HCT116 (cell line): ENCODE data around the gene HOXB8. TPM values are rescaled to one million over a fixed set of nuclear protein-coding genes. Genes with fewer than 3 reads are reported as not detected.

ENCODE experiments used
- ATAC-seq: fragments of 200-7000 bp; cut with Tn5 transposase; 2 replicates; pipeline ENCODE4 v1.9.1; 2020; ENCODE audit warnings: mild to moderate bottlenecking, moderate library complexity
- BruUV-seq: library from RNA; stranded (reverse); fragments of 400-500 nt; replicated peaks from 2 replicates; lab custom pipeline; 2021; lab: Mats Ljungman, UMichigan
- CTCF ChIA-PET: fragments of 300-600 bp; sonication (Branson Sonifier 250); formaldehyde crosslinking; loops from one replicate; lab custom pipeline; 2021; ENCODE audit warnings: antibody characterized with exemption; lab: Charles Lee
- POLR2A ChIA-PET: fragments of 300-600, 350-600 bp; sonication (Branson Sonifier 250); formaldehyde crosslinking; loops from one replicate; lab custom pipeline; 2021; ENCODE audit warnings: antibody characterized with exemption; lab: Charles Lee
- RAD21 ChIA-PET, 2 experiments: fragments of 300-600 bp; sonication (Branson Sonifier 250); formaldehyde crosslinking; loops; one replicate each; lab custom pipeline; 2023; ENCODE audit warnings: low total read pairs in 2 of 2; ENCODE audit not compliant: uncharacterized antibody in 2 of 2, unreplicated experiment in 2 of 2, low non-redundant PET in 1 of 2; lab: Charles Lee
- DNase-seq: peaks from one replicate; pipeline ENCODE4 v3.0.0-alpha.2; 2010; ENCODE audit warnings: low read depth, low spot score
- H2AFZ ChIP-seq: fragments of 200-600 bp; shearing (Covaris generic), sonication (generic); 2 replicates; pipeline ENCODE4 v1.6.1; 2017; ENCODE audit warnings: low read depth, mixed run types, mixed read lengths, antibody characterized with exemption, low read length; ENCODE audit not compliant: poor library complexity, severe bottlenecking
- H3K27ac ChIP-seq: 2 replicates; pipeline ENCODE4 v1.5.1; 2012; ENCODE audit warnings: low read depth, low read length
- H3K27me3 ChIP-seq: fragments of 200-600 bp; sonication (generic); 2 replicates; pipeline ENCODE4 v1.6.1; 2016; ENCODE audit warnings: mixed run types, low read length, mixed read lengths; ENCODE audit not compliant: insufficient read depth
- H3K36me3 ChIP-seq, 2 experiments: fragments of 200-500 bp in 1 of 2; fragments of 200-600 bp in 1 of 2; sonication (Bioruptor generic) in 1 of 2; sonication (generic) in 1 of 2; 2 replicates each; pipeline versions ENCODE4 v1.5.1 to v1.6.1; 2014 to 2016; ENCODE audit warnings: low read length in 2 of 2, inconsistent platforms in 1 of 2, mixed read lengths in 1 of 2, mixed run types in 1 of 2; ENCODE audit not compliant: insufficient read depth in 2 of 2, control insufficient read depth in 1 of 2
- H3K4me1 ChIP-seq, 2 experiments: fragments of 200-600 bp in 1 of 2; sonication (generic) in 1 of 2; 2 replicates each; pipeline versions ENCODE4 v1.5.1 to v1.6.1; 2012 to 2017; ENCODE audit warnings: low read length in 2 of 2, inconsistent platforms in 1 of 2, mild to moderate bottlenecking in 1 of 2, mixed read lengths in 1 of 2, mixed run types in 1 of 2, moderate library complexity in 1 of 2; ENCODE audit not compliant: insufficient read depth in 2 of 2, control insufficient read depth in 1 of 2
- H3K4me2 ChIP-seq: fragments of 200-600 bp; sonication (generic); 2 replicates; pipeline ENCODE4 v1.6.1; 2017; ENCODE audit warnings: mixed run types, low read length, mixed read lengths
- H3K4me3 ChIP-seq, 2 experiments: fragments of 200-600 bp in 1 of 2; sonication (generic) in 1 of 2; replicated peaks in 1 of 2; 2 replicates each; pipeline ENCODE4 v1.5.1; 2011 to 2016; ENCODE audit warnings: low read length in 2 of 2, control low read depth in 1 of 2, low read depth in 1 of 2, mild to moderate bottlenecking in 1 of 2, mixed read lengths in 1 of 2, mixed run types in 1 of 2
- H3K79me2 ChIP-seq: fragments of 200-600 bp; sonication (generic); 2 replicates; pipeline ENCODE4 v1.6.1; 2017; ENCODE audit warnings: mild to moderate bottlenecking, mixed run types, low read length, moderate library complexity, mixed read lengths; ENCODE audit not compliant: insufficient read depth
- H3K9ac ChIP-seq: fragments of 200-600 bp; sonication (generic); 2 replicates; pipeline ENCODE4 v1.6.1; 2016; ENCODE audit warnings: low read length, mixed read lengths
- H3K9me2 ChIP-seq: fragments of 200-600 bp; sonication (generic), shearing (Covaris generic); 2 replicates; pipeline ENCODE4 v1.6.1; 2017; ENCODE audit warnings: mixed run types, mild to moderate bottlenecking, moderate library complexity; ENCODE audit not compliant: insufficient read depth
- H3K9me3 ChIP-seq, 2 experiments: fragments of 200-500 bp in 1 of 2; fragments of 200-600 bp in 1 of 2; sonication (Bioruptor generic) in 1 of 2; sonication (generic) in 1 of 2; 2 replicates each; pipeline ENCODE4 v1.6.1; 2014 to 2017; ENCODE audit warnings: low read length in 2 of 2, mixed read lengths in 2 of 2, inconsistent platforms in 1 of 2, low read depth in 1 of 2, mild to moderate bottlenecking in 1 of 2, mixed run types in 1 of 2, moderate library complexity in 1 of 2; ENCODE audit not compliant: control insufficient read depth in 1 of 2, insufficient read depth in 1 of 2
- H4K20me1 ChIP-seq: fragments of 200-600 bp; sonication (generic), shearing (Covaris generic); 2 replicates; pipeline ENCODE4 v1.6.1; 2017; ENCODE audit warnings: mixed run types, mild to moderate bottlenecking, moderate library complexity; ENCODE audit not compliant: insufficient read depth
- CEBPB ChIP-seq: IDR thresholded peaks from 2 replicates; pipeline ENCODE4 v1.6.1; 2012; ENCODE audit warnings: low read depth
- EGR1 ChIP-seq: IDR thresholded peaks from 2 replicates; pipeline ENCODE4 v1.6.1; 2012; ENCODE audit warnings: low read depth
- JUND ChIP-seq: IDR thresholded peaks from 2 replicates; pipeline ENCODE4 v1.6.1; 2012
- MAX ChIP-seq: IDR thresholded peaks from 2 replicates; pipeline ENCODE4 v1.6.1; 2012
- POLR2AphosphoS5 ChIP-seq: IDR thresholded peaks from 2 replicates; pipeline ENCODE4 v1.6.1; 2011; ENCODE audit warnings: mild to moderate bottlenecking, low read depth, low read length, moderate library complexity
- SIN3A ChIP-seq: IDR thresholded peaks from 2 replicates; pipeline ENCODE4 v1.6.1; 2012; ENCODE audit warnings: low read depth
- SP1 ChIP-seq: IDR thresholded peaks from 2 replicates; pipeline ENCODE4 v1.6.1; 2012; ENCODE audit warnings: low read depth
- SRF ChIP-seq: IDR thresholded peaks from 2 replicates; pipeline ENCODE4 v1.6.1; 2012; ENCODE audit warnings: low read depth
- TCF7L2 ChIP-seq: IDR thresholded peaks from 2 replicates; pipeline ENCODE4 v1.7.0; 2011; ENCODE audit warnings: borderline replicate concordance, inconsistent platforms; ENCODE audit not compliant: insufficient read depth, insufficient read length; ENCODE audit errors: extremely low read depth
- YY1 ChIP-seq: IDR thresholded peaks from 2 replicates; pipeline ENCODE4 v1.6.1; 2011; ENCODE audit warnings: low read length, low read depth, moderate library complexity, mild to moderate bottlenecking; ENCODE audit not compliant: insufficient replicate concordance; ENCODE audit errors: extremely low read depth
- intact Hi-C: fragments of 100-400 bp; cut with micrococcal nuclease; formaldehyde crosslinking; loops from 2 replicates; pipeline ENCODE4 v1.10.0; 2022
- total RNA-seq: library from RNA; stranded (reverse); gene quantifications from one replicate; pipeline ENCODE4 v1.2.1, GENCODE V29; 2021; ENCODE audit not compliant: unreplicated experiment

The HOXB8 gene
- total RNA-seq, 1 experiment from 2014 or later: 44.7 TPM

DNA sequence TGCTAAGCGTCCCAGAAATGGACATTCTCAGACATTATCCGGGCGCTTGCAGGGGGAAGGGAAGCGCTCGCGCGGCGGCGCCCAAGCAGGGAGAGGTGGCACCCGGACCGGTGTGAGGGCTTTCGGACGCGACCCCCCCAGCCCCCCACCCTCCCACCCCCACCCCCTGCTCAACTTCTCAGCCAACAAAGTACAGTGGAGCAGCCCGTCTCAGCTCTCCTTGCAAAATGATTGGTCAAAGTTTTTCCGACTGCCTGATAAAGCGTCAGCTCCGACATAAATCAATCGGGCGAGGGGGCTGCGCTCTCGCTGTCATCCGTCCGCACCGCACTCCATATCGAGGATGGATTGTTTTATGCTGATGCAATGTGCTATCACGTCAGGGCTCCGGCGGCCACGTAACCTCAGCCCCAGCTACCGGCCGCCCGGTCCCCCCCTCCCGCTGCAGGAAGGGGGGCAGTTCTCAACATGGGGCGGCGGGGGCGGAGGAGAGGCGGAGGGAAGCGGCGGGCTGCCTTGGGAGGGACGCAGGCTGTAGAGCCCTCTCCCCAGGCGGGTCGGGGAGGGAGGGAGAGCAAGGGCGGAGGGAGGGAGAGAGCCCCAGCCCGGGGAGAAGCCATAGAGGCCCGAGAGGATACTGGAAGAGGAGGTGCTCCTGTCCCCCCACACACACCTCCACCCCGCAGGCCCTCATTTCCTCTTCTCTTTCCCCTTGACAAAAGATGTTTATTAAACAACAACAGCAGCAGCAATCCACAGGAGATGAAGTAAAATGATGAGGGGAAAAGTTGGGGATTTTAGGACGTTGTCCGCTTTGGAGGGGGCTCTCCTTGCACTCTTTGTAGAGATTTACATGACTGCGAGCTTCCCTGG, 11.4 kb upstream of the HOXB8 start, which contains the start of gene HOXB9:
Gene HOXB9, minus strand, starts transcription at position 114 of the 873 bp plus-strand sequence. Its CDS starts 89 bp downstream, at position 25.
- RAD21 ChIA-PET: interaction anchor here (0.6 to 1.5 kb wide), 3 partner anchors 10 to 404 kb away, joined by 3 to 5 read pairs (median 4); no protein-coding TSS in a partner anchor
- Histone ChIP-seq H3K4me2 (peak within 1 kb of the TSS; percentile 98), H3K9ac (peak within 1 kb of the TSS; percentile 95), H3K79me2 (peaks cover 42% of the 10 kb centered on the region), H3K4me3 (peak within 1 kb of the TSS; percentile 81 to 86), H3K36me3 (no peaks in the 10 kb centered on the region; a peak in 2 of 4 replicates), H3K9me2 (no peaks in the 10 kb centered on the region), H2AFZ (no peak within 1 kb of the TSS), H4K20me1 (no peaks in the 10 kb centered on the region), H3K27ac (peak within 1 kb of the TSS; percentile 95), H3K9me3 (no peaks in the 10 kb centered on the region), H3K27me3 (no peaks in the 10 kb centered on the region), H3K4me1 (peaks cover 15 to 28% of the 10 kb centered on the region in 2 experiments)
- DNase-seq: peak; percentile 88
- CTCF ChIA-PET: interaction anchor here (0.9 to 1.8 kb wide), 8 partner anchors 9 to 367 kb away, joined by 3 to 12 read pairs (median 6); no protein-coding TSS in a partner anchor
- no TSS peak for BruUV-seq
- intact Hi-C loops: no loop called here
- peak; percentile 80 for TF ChIP-seq SIN3A
- TF ChIP-seq YY1: peak; percentile 81
- peak; percentile 68 for TF ChIP-seq SP1
- no peak; the same call in 1 of the 2 replicates for TF ChIP-seq CEBPB
- peak; percentile 49 for TF ChIP-seq TCF7L2
- no peak for TF ChIP-seq SRF
- peak; percentile 80; the same call in 1 of the 2 replicates for TF ChIP-seq MAX
- 0 out of 2 replicates have a peak, but pooled peaks have one; percentile 42 for TF ChIP-seq JUND
- peak; percentile 90 for TF ChIP-seq POLR2AphosphoS5
- peak; percentile 99 for TF ChIP-seq EGR1
- peak; percentile 68 for ATAC-seq
- POLR2A ChIA-PET: interaction anchor here (0.7 to 2.2 kb wide), 15 partner anchors 9 to 578 kb away, joined by 3 to 11 read pairs (median 4); partner anchors contain the start of gene NFE2L1
